K562 (cell line): ENCODE data around the gene MYCN. TPM values are rescaled to one million over a fixed set of nuclear protein-coding genes. Genes with fewer than 3 reads are reported as not detected.
"Not testable (repeated sequence)": the region's sequence is repeated elsewhere in the genome, so short reads cannot be mapped to it uniquely, and the experiment has no call there.

Experiments used
- ATAC-seq: fragments of 200-7000 bp; cut with Tn5 transposase; 3 replicates; pipeline ENCODE4 v1.9.1; 2020; ENCODE audit warnings: moderate library complexity
- BruUV-seq: library from RNA; stranded (reverse); fragments of 400-500 nt; replicated peaks from 2 replicates; lab custom pipeline; 2021; lab: Mats Ljungman, UMichigan
- CTCF ChIA-PET: fragments of 300-600 bp; formaldehyde crosslinking; extraction: SDS; loops from one replicate; lab custom pipeline; 2021; ENCODE audit warnings: low intra/inter-chr PET ratio; lab: Yijun Ruan, JAX
- POLR2A ChIA-PET: fragments of 300-600, 350-650 bp; sonication (Branson Sonifier 250); formaldehyde crosslinking; extraction: SDS; loops from one replicate; lab custom pipeline; 2021; ENCODE audit warnings: antibody characterized with exemption, inconsistent platforms; lab: Yijun Ruan, JAX
- DNase-seq, 4 experiments: peaks; one replicate each; pipeline versions ENCODE4 v3.0.0 to v3.0.0-alpha.2; 2011 to 2018; ENCODE audit warnings: low spot score in 3 of 4, mixed read lengths in 3 of 4; ENCODE audit errors: extremely low read depth in 1 of 4
- FAIRE-seq: peaks from 2 replicates; lab custom pipeline; 2011; peaks lifted over from hg19 to GRCh38; lab: Jason Lieb, UNC
- H2AFZ ChIP-seq: 2 replicates; pipeline ENCODE4 v1.6.0; 2011; ENCODE audit warnings: low read depth, low read length, control low read depth, inconsistent platforms
- H3K27ac ChIP-seq: fragments of 200-600 bp; 3 replicates; pipeline ENCODE4 v1.8.0; 2011; ENCODE audit warnings: low read depth, mild to moderate bottlenecking, control low read depth, inconsistent platforms, low read length, moderate library complexity, mixed read lengths; ENCODE audit errors: extremely low read depth
- H3K27me3 ChIP-seq, 2 experiments: fragments of 300-600 bp in 1 of 2; 2 replicates in 1 of 2; 3 replicates in 1 of 2; pipeline versions ENCODE4 v1.6.0 to v1.8.0; 2011; ENCODE audit warnings: inconsistent platforms in 2 of 2, low read length in 2 of 2, mild to moderate bottlenecking in 1 of 2, mixed read lengths in 1 of 2, moderate library complexity in 1 of 2; ENCODE audit not compliant: control insufficient read depth in 2 of 2, insufficient read depth in 2 of 2
- H3K36me3 ChIP-seq: fragments of 300-600 bp; 3 replicates; pipeline ENCODE4 v1.8.0; 2011; ENCODE audit warnings: mild to moderate bottlenecking, low read length, inconsistent platforms; ENCODE audit not compliant: control insufficient read depth, insufficient read depth
- H3K4me1 ChIP-seq, 2 experiments: fragments of 200-600 bp in 1 of 2; replicated peaks in 1 of 2; 2 replicates in 1 of 2; 3 replicates in 1 of 2; pipeline versions ENCODE4 v1.5.1 to v1.8.0; 2011; ENCODE audit warnings: inconsistent platforms in 2 of 2, low read length in 2 of 2, mild to moderate bottlenecking in 1 of 2, mixed read lengths in 1 of 2, moderate library complexity in 1 of 2; ENCODE audit not compliant: control insufficient read depth in 2 of 2, insufficient read depth in 2 of 2
- H3K4me2 ChIP-seq: 2 replicates; pipeline ENCODE4 v1.6.1; 2011; ENCODE audit warnings: low read length, control low read depth, inconsistent platforms, mixed read lengths; ENCODE audit not compliant: insufficient read depth
- H3K4me3 ChIP-seq: fragments of 200-600 bp; sonication (generic), shearing (Covaris generic); 2 replicates; pipeline ENCODE4 v1.5.1; 2016; ENCODE audit warnings: control low read depth, inconsistent platforms
- H3K79me2 ChIP-seq: fragments of 200-600 bp; 3 replicates; pipeline ENCODE4 v1.8.0; 2011; ENCODE audit warnings: low read length, inconsistent platforms; ENCODE audit not compliant: control insufficient read depth, insufficient read depth
- H3K9ac ChIP-seq, 2 experiments: 2 replicates each; pipeline versions ENCODE4 v1.6.0 to v1.6.1; 2011; ENCODE audit warnings: low read depth in 2 of 2, low read length in 2 of 2, control low read depth in 1 of 2, inconsistent platforms in 1 of 2, mild to moderate bottlenecking in 1 of 2, mixed read lengths in 1 of 2; ENCODE audit not compliant: insufficient read depth in 1 of 2
- H3K9me1 ChIP-seq: one replicate; pipeline ENCODE4 v1.6.0; 2011; ENCODE audit warnings: inconsistent platforms, mild to moderate bottlenecking, low read length, moderate library complexity; ENCODE audit not compliant: control insufficient read depth, insufficient read depth
- H3K9me3 ChIP-seq: replicated peaks from 2 replicates; pipeline ENCODE4 v1.5.1; 2011; ENCODE audit warnings: low read depth, low read length, inconsistent platforms; ENCODE audit not compliant: control insufficient read depth, insufficient read depth
- H4K20me1 ChIP-seq: replicated peaks from 2 replicates; pipeline ENCODE4 v1.6.1; 2011; ENCODE audit warnings: low read length, inconsistent platforms, mixed read lengths; ENCODE audit not compliant: control insufficient read depth, insufficient read depth
- GTF2E2 ChIP-seq: fragments of 200-800 bp; sonication (Bioruptor generic); IDR thresholded peaks from 2 replicates; pipeline ENCODE4 v1.6.1; 2016; ENCODE audit warnings: missing genetic modification characterization, missing compliant biosample characterization
- IRF1 ChIP-seq: sonication (generic); formaldehyde crosslinking; IDR thresholded peaks from 2 replicates; pipeline ENCODE4 v1.8.0; 2022; ENCODE audit warnings: missing genetic modification reagents, mild to moderate bottlenecking, borderline replicate concordance
- MTA1 ChIP-seq: fragments of 450-650 bp; IDR thresholded peaks from 2 replicates; pipeline ENCODE4 v1.6.1; 2017; ENCODE audit warnings: borderline replicate concordance
- PHB2 ChIP-seq: fragments of 450-650 bp; IDR thresholded peaks from 2 replicates; pipeline ENCODE4 v1.6.1; 2017; ENCODE audit warnings: low read depth
- RBBP5 ChIP-seq: fragments of 200-600 bp; sonication (generic); IDR thresholded peaks from 2 replicates; pipeline ENCODE4 v1.6.1; 2012; ENCODE audit warnings: borderline replicate concordance, mild to moderate bottlenecking, low read length, control low read depth, inconsistent platforms; ENCODE audit not compliant: insufficient read depth, poor library complexity, severe bottlenecking
- RFX1 ChIP-seq: fragments of 450-650 bp; IDR thresholded peaks from 2 replicates; pipeline ENCODE4 v1.6.1; 2016; ENCODE audit warnings: mild to moderate bottlenecking, moderate library complexity
- SMARCA5 ChIP-seq: fragments of 450-650 bp; IDR thresholded peaks from 2 replicates; pipeline ENCODE4 v1.6.1; 2016
- TFAM ChIP-seq: fragments of 250-450 bp; sonication (Bioruptor Pico); conservative IDR thresholded peaks from 2 replicates; pipeline ENCODE4 v1.5.0; 2021; ENCODE audit warnings: mild to moderate bottlenecking, moderate library complexity
- ZZZ3 ChIP-seq: fragments of 450-650 bp; IDR thresholded peaks from 2 replicates; pipeline ENCODE4 v1.6.1; 2016; ENCODE audit warnings: antibody characterized with exemption, mild to moderate bottlenecking, moderate library complexity
- WGBS: fragments of 100-300 bp; shearing (Covaris generic); methylation state at CpG from one replicate; pipeline ENCODE4 v1.1.6; 2016; ENCODE audit warnings: low coverage, mixed read lengths; ENCODE audit not compliant: insufficient coverage; ENCODE audit errors: missing lambda C conversion rate; 5-methylcytosine and 5-hydroxymethylcytosine counted together
- in situ Hi-C: fragments of 300-500 bp; cut with MboI; formaldehyde crosslinking; loops from 4 replicates; pipeline ENCODE4 v1.15.0; 2018; ENCODE audit warnings: inconsistent platforms, mixed read lengths
- intact Hi-C: fragments of 100-400 bp; cut with micrococcal nuclease; formaldehyde crosslinking; loops from 2 replicates; pipeline ENCODE4 v1.14.2; 2022
- polyA plus RNA-seq, 8 experiments: library from polyadenylated mRNA; depleted of rRNA in 4 of 8; stranded (reverse) in 5 of 8; unstranded in 3 of 8; fragments of >200 nt; fragmentation: Nextera tagmentation in 2 of 8; fragmentation: Illumina TruSeq in 1 of 8; extraction: Ambion mirVana in 2 of 8; extraction: Trizol in 1 of 8; gene quantifications; 2 replicates each; pipeline versions ENCODE4 v1.2.1 to v1.2.3, GENCODE V29; 2011 to 2014; ENCODE audit warnings: inconsistent platforms in 1 of 8, missing spikeins in 1 of 8
- total RNA-seq, 7 experiments: library from RNA; depleted of rRNA in 6 of 7; stranded (reverse); fragments of >200 nt in 6 of 7; fragmentation: Illumina TruSeq in 2 of 7; extraction: Trizol in 2 of 7; gene quantifications; 2 replicates each; pipeline versions ENCODE4 v1.2.1 to v1.2.3, GENCODE V29; 2011 to 2021; ENCODE audit warnings: low replicate concordance in 1 of 7

The MYCN gene
- total and polyA plus RNA-seq, 9 of the 15 experiments (the other 6 are each of a cell fraction or from before 2014, with no cell fraction given) = not detected

- H3K36me3 ChIP-seq, BruUV-seq, in situ Hi-C loops, H3K4me1 ChIP-seq, H3K9ac ChIP-seq, H3K9me3 ChIP-seq, H3K79me2 ChIP-seq, H3K4me2 ChIP-seq, H4K20me1 ChIP-seq, H3K9me1 ChIP-seq, intact Hi-C loops, H2AFZ ChIP-seq, CTCF ChIA-PET, FAIRE-seq, ATAC-seq, H3K4me3 ChIP-seq, H3K27ac ChIP-seq, POLR2A ChIA-PET, DNase-seq, H3K27me3 ChIP-seq: not testable (repeated sequence)
- WGBS = 0% methylated on average over 3 of the region's 3 CpGs
Observed at GRCh38 chr2:15903910-15904309, 36.4 kb upstream of the MYCN start.

GRCh38 chr2:15905267-15905645, 35.1 kb upstream of the MYCN start:
- Histone ChIP-seq H3K27ac (no peak overlapping the region), H4K20me1 (no peaks in the 10 kb centered on the region), H3K9me3 (no peaks in the 10 kb centered on the region), H3K36me3 (no peaks in the 10 kb centered on the region), H3K9ac (no peak overlapping the region), H3K4me1 (no peaks in the 10 kb centered on the region), H3K9me1 (no peaks in the 10 kb centered on the region), H3K4me3 (no peak overlapping the region), H2AFZ (no peak overlapping the region), H3K27me3 (no peaks in the 10 kb centered on the region; a peak in 1 of 5 replicates), H3K4me2 (no peak overlapping the region), H3K79me2 (no peaks in the 10 kb centered on the region)
- FAIRE-seq (no peak), ATAC-seq (no peak), DNase-seq (no peak)
- TF ChIP-seq PHB2 (no peak), RFX1 (no peak), TFAM (no peak), RBBP5 (no peak), IRF1 (CRISPR knock-in tag) (no peak), SMARCA5 (no peak), MTA1 (no peak), GTF2E2 (tag) (no peak), ZZZ3 (no peak)
- ChIA-PET CTCF (interaction anchor here (0.6 kb wide), 1 partner anchor 301 kb away, joined by 4 read pairs; no protein-coding TSS in a partner anchor), POLR2A (no interaction called here)
- in situ Hi-C loops (no loop called here), intact Hi-C loops (no loop called here)
- no TSS peak for BruUV-seq
